ENCODE data around the gene UBE2B.

UBE2B gene

DNA sequence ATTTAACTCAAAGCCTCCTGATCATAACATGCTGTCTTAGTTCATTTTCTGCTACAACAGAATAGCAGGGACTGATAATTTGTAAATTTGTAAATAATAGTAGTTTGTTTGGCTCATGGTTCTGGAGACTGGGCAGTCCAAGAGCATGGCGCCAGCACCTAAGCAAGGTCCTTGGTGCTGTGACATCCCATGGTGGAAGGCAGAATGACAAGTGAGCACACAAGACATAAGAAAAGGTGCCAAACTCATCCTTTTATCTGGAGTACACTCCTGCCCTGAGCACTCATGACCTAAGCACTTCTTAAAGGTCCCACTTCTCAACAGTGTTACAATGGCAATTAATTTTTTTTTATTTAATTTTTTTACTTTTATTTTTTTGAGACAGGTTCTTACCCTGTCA, 16.1 kb downstream of the UBE2B start:
- no peak overlapping the region for H3K27ac ChIP-seq (ENCODE audit: low read depth, low read length)
- H2AFZ ChIP-seq (ENCODE audit: low read depth, low read length, severe bottlenecking) = no peak overlapping the region
- no peak for TF ChIP-seq CTCF (IDR thresholded peaks at IDR 0.05; ENCODE audit: insufficient read depth, low read length, poor library complexity, severe bottlenecking)
- no peak for TF ChIP-seq EZH2phosphoT487 (conservative IDR thresholded peaks at IDR 0.05; ENCODE audit: low read length)
- H3F3A ChIP-seq (ENCODE audit: insufficient read depth) = 0 out of 2 replicates have a peak, but pooled peaks cover 4% of the 10 kb centered on the region
- H3K9me2 ChIP-seq (replicated peaks; ENCODE audit: insufficient read depth, low read length) = no peaks in the 10 kb centered on the region
- H3K9me3 ChIP-seq (ENCODE audit: insufficient read depth, low read length) = no peaks in the 10 kb centered on the region
- H3K36me3 ChIP-seq (ENCODE audit: low read length) = peaks cover 41% of the 10 kb centered on the region
- no peak overlapping the region for H3K4me2 ChIP-seq (ENCODE audit: low read depth, low read length, poor library complexity, severe bottlenecking)
- no peak overlapping the region for H3K9ac ChIP-seq (ENCODE audit: low read length)
- no peaks in the 10 kb centered on the region; the same call in 1 of the 2 replicates for H4K20me1 ChIP-seq (ENCODE audit: low read depth, low read length)
- H3K4me3 ChIP-seq (ENCODE audit: insufficient read depth, low read length, poor library complexity, severe bottlenecking) = no peak overlapping the region
- no peaks in the 10 kb centered on the region for H3K27me3 ChIP-seq (ENCODE audit: low read length)
- no peaks in the 10 kb centered on the region for H3K79me2 ChIP-seq (ENCODE audit: insufficient read depth, low read length)

- H3K79me2 ChIP-seq (ENCODE audit: insufficient read depth, low read length) = no peaks in the 10 kb centered on the region
- no peak overlapping the region for H2AFZ ChIP-seq (ENCODE audit: low read depth, low read length, severe bottlenecking)
- no peaks in the 10 kb centered on the region for H3K9me3 ChIP-seq (ENCODE audit: insufficient read depth, low read length)
- no peaks in the 10 kb centered on the region for H3K9me2 ChIP-seq (replicated peaks; ENCODE audit: insufficient read depth, low read length)
- 0 out of 2 replicates have a peak, but pooled peaks cover 4% of the 10 kb centered on the region for H3F3A ChIP-seq (ENCODE audit: insufficient read depth)
- peaks cover 33% of the 10 kb centered on the region for H3K36me3 ChIP-seq (ENCODE audit: low read length)
- no peaks in the 10 kb centered on the region; the same call in 1 of the 2 replicates for H4K20me1 ChIP-seq (ENCODE audit: low read depth, low read length)
- no peak overlapping the region for H3K27ac ChIP-seq (ENCODE audit: low read depth, low read length)
- H3K9ac ChIP-seq (ENCODE audit: low read length) = no peak overlapping the region
- no peaks in the 10 kb centered on the region for H3K27me3 ChIP-seq (ENCODE audit: low read length)
- H3K4me3 ChIP-seq (ENCODE audit: insufficient read depth, low read length, poor library complexity, severe bottlenecking) = no peak overlapping the region
- TF ChIP-seq EZH2phosphoT487 (conservative IDR thresholded peaks at IDR 0.05; ENCODE audit: low read length) (no peak), CTCF (IDR thresholded peaks at IDR 0.05; ENCODE audit: insufficient read depth, low read length, poor library complexity, severe bottlenecking) (no peak)
- no peak overlapping the region for H3K4me2 ChIP-seq (ENCODE audit: low read depth, low read length, poor library complexity, severe bottlenecking)
Measured at GRCh38 chr5:134392301-134392700, 20.9 kb downstream of the UBE2B start.

GRCh38 chr5:134394932-134395331, 23.6 kb downstream of the UBE2B start:
- H3K9me2 ChIP-seq (replicated peaks; ENCODE audit: insufficient read depth, low read length) = no peaks in the 10 kb centered on the region
- H3K27ac ChIP-seq (ENCODE audit: low read depth, low read length) = no peak overlapping the region
- no peak overlapping the region for H3K9ac ChIP-seq (ENCODE audit: low read length)
- no peak overlapping the region for H3K4me3 ChIP-seq (ENCODE audit: insufficient read depth, low read length, poor library complexity, severe bottlenecking)
- peaks cover 33% of the 10 kb centered on the region for H3K36me3 ChIP-seq (ENCODE audit: low read length)
- no peak overlapping the region for H2AFZ ChIP-seq (ENCODE audit: low read depth, low read length, severe bottlenecking)
- H4K20me1 ChIP-seq (ENCODE audit: low read depth, low read length) = no peaks in the 10 kb centered on the region; the same call in 1 of the 2 replicates
- H3K27me3 ChIP-seq (ENCODE audit: low read length) = no peaks in the 10 kb centered on the region
- no peak overlapping the region for H3K4me2 ChIP-seq (ENCODE audit: low read depth, low read length, poor library complexity, severe bottlenecking)
- peaks cover 4% of the 10 kb centered on the region; the same call in 1 of the 2 replicates for H3F3A ChIP-seq (ENCODE audit: insufficient read depth)
- H3K9me3 ChIP-seq (ENCODE audit: insufficient read depth, low read length) = no peaks in the 10 kb centered on the region
- H3K79me2 ChIP-seq (ENCODE audit: insufficient read depth, low read length) = no peaks in the 10 kb centered on the region
- TF ChIP-seq CTCF (IDR thresholded peaks at IDR 0.05; ENCODE audit: insufficient read depth, low read length, poor library complexity, severe bottlenecking) (no peak), EZH2phosphoT487 (conservative IDR thresholded peaks at IDR 0.05; ENCODE audit: low read length) (no peak)
